Colonic mucosa (tissue), 4 donors: ENCODE results near the gene BEND3. TPM values are rescaled to one million over a fixed set of nuclear protein-coding genes. Genes with fewer than 3 reads are reported as not detected.
"Not testable (repeated sequence)": the region's sequence is repeated elsewhere in the genome, so short reads cannot be mapped to it uniquely, and the experiment has no call there.

Experiments used
- DNase-seq: peaks from one replicate; pipeline ENCODE4 v3.0.0-alpha.2; 2020
- H3K27ac ChIP-seq: fragments of 200-600 bp; one replicate; pipeline ENCODE4 v1.8.0; 2021
- H3K27me3 ChIP-seq: fragments of 200-600 bp; one replicate; pipeline ENCODE4 v1.8.0; 2021
- H3K36me3 ChIP-seq: fragments of 200-600 bp; one replicate; pipeline ENCODE4 v1.8.0; 2021
- H3K4me1 ChIP-seq: fragments of 200-600 bp; one replicate; pipeline ENCODE4 v1.8.0; 2021; ENCODE audit warnings: mild to moderate bottlenecking
- H3K4me3 ChIP-seq: fragments of 200-600 bp; one replicate; pipeline ENCODE4 v1.8.0; 2021
- H3K9ac ChIP-seq, 2 donors: one replicate each; pipeline ENCODE4 v1.7.0; 2013; ENCODE audit warnings: control low read depth in 2 of 2, low read depth in 2 of 2, low read length in 2 of 2
- H3K9me3 ChIP-seq: fragments of 200-600 bp; one replicate; pipeline ENCODE4 v1.8.0; 2021
- CTCF ChIP-seq: fragments of 200-600 bp; IDR thresholded peaks from one replicate; pipeline ENCODE4 v1.8.0; 2022; ENCODE audit warnings: antibody characterized with exemption, mild to moderate bottlenecking
- intact Hi-C: fragments of 100-400 bp; cut with DNase I; formaldehyde crosslinking; loops from one replicate; pipeline ENCODE4 v1.14.1; 2022
- total RNA-seq, 2 donors: library from RNA; stranded (reverse); fragmentation: NEBNext Ultra II Directional in 1 of 2; extraction: Animal tissue kit (Norgen Biotek cat#: 25700) in 1 of 2; gene quantifications; one replicate each; pipeline ENCODE4 v1.2.1, GENCODE V29; 2021
- donor health status: healthy.
- donor health status: DM: no; HTN: no; CAD: no.
- donor health status: DM: no; HTN: no; CAD: no.

The BEND3 gene
- total RNA-seq = 10 to 100 TPM in 1 of 2 donors, 1 to 10 TPM in 1; 4.4 to 11.2 TPM

GRCh38 chr6:107114926-107115694, at the start of gene BEND3:
BEND3 (minus strand) TSS chr6:107115515; CDS start chr6:107099285, 16,230 bp downstream.
- peaks cover 4% of the 10 kb centered on the region for H3K4me1 ChIP-seq
- no peaks in the 10 kb centered on the region for H3K36me3 ChIP-seq
- intact Hi-C loops = loop anchor here (2.0 kb wide), 1 partner anchor 86 kb away; the partner anchor contains the start of gene MTRES1
- H3K9me3 ChIP-seq = no peaks in the 10 kb centered on the region
- no peaks in the 10 kb centered on the region for H3K27me3 ChIP-seq
- peak within 1 kb of the TSS; percentile 75 for H3K4me3 ChIP-seq
- H3K9ac ChIP-seq = peak within 1 kb of the TSS; percentile 68 to 75
- peak within 1 kb of the TSS; percentile 94 for H3K27ac ChIP-seq
- DNase-seq = peak; percentile 45
- no peak for TF ChIP-seq CTCF

- H3K9me3 ChIP-seq, H3K9ac ChIP-seq, H3K27ac ChIP-seq, H3K4me3 ChIP-seq, DNase-seq, H3K4me1 ChIP-seq, intact Hi-C loops, H3K27me3 ChIP-seq, H3K36me3 ChIP-seq: not testable (repeated sequence)
Measured at GRCh38 chr6:107164299-107164698, 49.0 kb upstream of the BEND3 start.

- TF ChIP-seq CTCF = no peak
- Histone ChIP-seq H3K9me3 (no peaks in the 10 kb centered on the region), H3K4me3 (no peak overlapping the region), H3K4me1 (no peaks in the 10 kb centered on the region), H3K36me3 (no peaks in the 10 kb centered on the region), H3K27me3 (no peaks in the 10 kb centered on the region), H3K9ac (no peak overlapping the region), H3K27ac (no peak overlapping the region)
- intact Hi-C loops = no loop called here
- DNase-seq = no peak
Measured at GRCh38 chr6:107161521-107161920, 46.2 kb upstream of the BEND3 start.

GRCh38 chr6:107156617-107157016, 41.3 kb upstream of the BEND3 start:
- no peaks in the 10 kb centered on the region for H3K36me3 ChIP-seq
- peaks cover 6% of the 10 kb centered on the region for H3K4me1 ChIP-seq
- no peak for DNase-seq
- intact Hi-C loops = no loop called here
- no peak overlapping the region for H3K27ac ChIP-seq
- no peak for TF ChIP-seq CTCF
- no peak overlapping the region for H3K9ac ChIP-seq
- no peaks in the 10 kb centered on the region for H3K27me3 ChIP-seq
- H3K9me3 ChIP-seq = no peaks in the 10 kb centered on the region
- H3K4me3 ChIP-seq = no peak overlapping the region

- Histone ChIP-seq H3K9ac (no peak overlapping the region), H3K4me3 (no peak overlapping the region), H3K9me3 (no peaks in the 10 kb centered on the region), H3K27me3 (no peaks in the 10 kb centered on the region), H3K4me1 (peaks cover 7% of the 10 kb centered on the region), H3K27ac (no peak overlapping the region), H3K36me3 (no peaks in the 10 kb centered on the region)
- DNase-seq = no peak
- TF ChIP-seq CTCF = no peak
- intact Hi-C loops = no loop called here
Measured at GRCh38 chr6:107154801-107155160, 39.5 kb upstream of the BEND3 start.

GRCh38 chr6:107154131-107154800, 39.0 kb upstream of the BEND3 start:
- Histone ChIP-seq H3K9ac (peak overlapping the region in 1 of 2 donors; percentile 5), H3K27ac (peak overlapping the region; percentile 76), H3K4me1 (peaks cover 7% of the 10 kb centered on the region), H3K4me3 (no peak overlapping the region), H3K27me3 (no peaks in the 10 kb centered on the region), H3K36me3 (no peaks in the 10 kb centered on the region), H3K9me3 (no peaks in the 10 kb centered on the region)
- TF ChIP-seq CTCF = no peak
- DNase-seq = peak; percentile 39
- intact Hi-C loops = no loop called here
